GM18520 (cell line): ENCODE measurements around the gene PHAF1.
"Not testable (repeated sequence)": the region's sequence is repeated elsewhere in the genome, so short reads cannot be mapped to it uniquely, and the experiment has no call there.

ENCODE experiments used
- ATAC-seq: cut with Tn5 transposase; IDR thresholded peaks from one replicate; pipeline ENCODE4 v1.9.1; 2021; ENCODE audit not compliant: unreplicated experiment

PHAF1 gene

DNA sequence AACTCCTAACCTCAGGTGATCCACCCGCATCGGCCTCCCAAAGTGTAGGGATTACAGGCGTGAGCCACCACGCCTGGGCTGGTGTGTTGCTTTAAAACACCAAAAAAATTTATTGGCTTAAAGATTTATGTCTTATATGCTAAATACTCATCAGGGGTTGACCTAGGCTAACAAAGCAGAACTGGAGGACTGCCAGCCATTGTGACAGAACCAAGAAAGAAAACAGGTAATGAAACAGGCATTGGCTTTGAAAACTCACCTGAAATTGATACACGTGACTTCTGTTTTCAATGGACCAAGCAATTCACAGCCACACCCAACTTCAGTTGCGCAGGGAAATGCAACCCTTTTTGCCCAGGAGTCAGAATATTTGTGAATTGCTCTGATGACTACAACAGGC is 4.9 kb upstream of the PHAF1 start:
- ATAC-seq = no peak

DNA sequence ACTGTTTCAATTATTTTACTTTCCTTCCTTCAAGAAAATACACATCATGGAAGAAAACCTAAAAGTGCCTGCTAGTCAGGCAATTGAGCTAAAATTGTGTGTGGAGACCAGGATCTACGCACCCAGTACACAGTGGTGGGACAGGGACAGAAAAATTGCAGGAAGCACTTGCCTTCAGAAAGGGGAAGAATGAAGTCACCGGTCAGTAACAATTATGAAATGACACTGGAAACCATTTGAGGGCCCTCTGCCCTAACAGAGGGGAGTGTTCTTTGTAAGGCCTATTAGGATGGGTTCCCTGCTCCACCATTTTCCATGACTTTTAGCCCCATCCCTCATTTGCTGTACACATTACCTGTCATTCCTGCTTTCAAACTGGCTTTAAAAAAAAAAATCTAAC is 4.5 kb upstream of the PHAF1 start:
- ATAC-seq = no peak

DNA sequence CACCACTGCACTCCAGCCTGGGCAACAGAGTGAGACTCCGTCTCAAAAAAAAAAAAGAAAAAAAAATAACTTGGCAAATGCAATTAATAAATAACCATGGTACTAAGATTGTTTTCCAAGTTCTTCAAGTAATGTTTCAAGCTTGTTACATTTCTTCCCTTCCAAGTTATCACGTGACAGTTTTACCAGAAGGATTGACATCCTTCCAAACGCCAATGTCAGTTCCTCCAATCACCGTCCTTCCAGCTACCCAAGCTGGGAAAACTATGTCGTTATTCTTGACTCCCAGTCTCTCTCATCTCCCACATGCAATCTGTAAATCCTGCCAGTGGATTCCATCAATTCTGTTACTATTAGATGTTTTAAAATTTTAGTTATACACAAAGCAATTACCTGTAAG is 3.9 kb upstream of the PHAF1 start:
- ATAC-seq = no peak

DNA sequence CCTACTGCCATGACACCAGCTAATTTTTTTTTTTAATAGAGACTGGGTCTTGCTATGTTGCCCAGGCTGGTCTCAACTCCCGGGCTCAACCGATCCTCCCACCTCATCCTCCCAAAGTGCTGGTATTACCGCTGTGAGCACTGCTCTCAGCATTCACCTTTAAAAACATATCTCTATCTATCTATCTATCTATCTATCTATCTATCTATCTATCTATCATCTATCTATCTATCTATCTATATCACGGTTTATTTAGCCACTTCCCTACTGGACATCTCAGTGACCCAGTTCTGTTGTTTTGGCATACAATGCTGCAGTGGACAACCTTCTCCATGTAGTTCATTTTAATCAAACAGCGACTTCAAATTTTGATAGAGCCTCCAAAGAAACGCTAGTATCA is 1.3 kb upstream of the PHAF1 start:
- no peak for ATAC-seq

DNA sequence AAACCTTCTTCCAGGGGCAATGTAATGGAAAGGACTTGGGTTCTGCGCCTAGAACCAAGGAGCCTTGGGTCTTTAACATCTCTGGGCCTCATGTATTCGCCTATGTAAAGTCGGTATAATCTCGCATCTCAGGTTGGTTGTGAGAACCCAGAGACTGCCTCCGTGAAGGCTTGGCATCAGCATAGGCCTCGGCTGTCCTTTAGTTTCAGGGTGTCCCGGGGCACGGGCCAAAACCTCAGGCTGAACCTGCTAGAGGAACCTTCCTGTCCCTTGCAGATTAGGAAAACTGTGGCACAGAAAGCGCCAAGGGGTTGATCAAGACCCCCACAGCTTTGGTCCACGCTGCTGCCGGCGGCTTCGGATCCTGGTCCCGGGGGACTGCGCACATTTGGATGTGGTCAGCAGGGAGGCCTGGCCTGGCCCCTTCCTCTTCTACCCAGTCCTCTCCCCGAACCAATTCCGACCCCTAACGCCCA is 772 bp upstream of the PHAF1 start:
- ATAC-seq = no peak

DNA sequence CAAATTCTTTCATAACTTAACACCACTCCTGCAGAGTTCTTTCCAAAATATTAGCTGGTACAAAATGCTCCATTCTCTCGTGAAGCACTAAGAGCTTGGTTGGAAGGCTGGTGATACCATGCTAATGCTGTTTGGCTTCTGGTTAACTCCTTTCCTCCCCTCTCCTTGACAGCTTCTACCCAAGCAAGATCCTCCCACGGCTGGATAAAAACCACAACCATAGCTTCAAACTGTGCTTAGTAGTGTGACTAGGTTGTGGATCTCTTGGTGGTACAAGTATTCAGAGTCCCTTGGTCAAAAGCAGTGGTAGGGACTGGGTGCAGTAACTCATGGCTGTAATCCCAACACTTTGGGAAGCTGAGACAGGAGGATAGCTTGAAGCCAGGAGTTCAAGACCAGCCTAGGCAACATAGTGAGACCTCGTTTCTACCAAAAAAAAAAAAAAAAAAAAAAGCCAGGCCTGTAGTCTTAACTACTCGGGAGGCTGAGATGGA is 2.3 kb downstream of the PHAF1 start:
- ATAC-seq = no peak

DNA sequence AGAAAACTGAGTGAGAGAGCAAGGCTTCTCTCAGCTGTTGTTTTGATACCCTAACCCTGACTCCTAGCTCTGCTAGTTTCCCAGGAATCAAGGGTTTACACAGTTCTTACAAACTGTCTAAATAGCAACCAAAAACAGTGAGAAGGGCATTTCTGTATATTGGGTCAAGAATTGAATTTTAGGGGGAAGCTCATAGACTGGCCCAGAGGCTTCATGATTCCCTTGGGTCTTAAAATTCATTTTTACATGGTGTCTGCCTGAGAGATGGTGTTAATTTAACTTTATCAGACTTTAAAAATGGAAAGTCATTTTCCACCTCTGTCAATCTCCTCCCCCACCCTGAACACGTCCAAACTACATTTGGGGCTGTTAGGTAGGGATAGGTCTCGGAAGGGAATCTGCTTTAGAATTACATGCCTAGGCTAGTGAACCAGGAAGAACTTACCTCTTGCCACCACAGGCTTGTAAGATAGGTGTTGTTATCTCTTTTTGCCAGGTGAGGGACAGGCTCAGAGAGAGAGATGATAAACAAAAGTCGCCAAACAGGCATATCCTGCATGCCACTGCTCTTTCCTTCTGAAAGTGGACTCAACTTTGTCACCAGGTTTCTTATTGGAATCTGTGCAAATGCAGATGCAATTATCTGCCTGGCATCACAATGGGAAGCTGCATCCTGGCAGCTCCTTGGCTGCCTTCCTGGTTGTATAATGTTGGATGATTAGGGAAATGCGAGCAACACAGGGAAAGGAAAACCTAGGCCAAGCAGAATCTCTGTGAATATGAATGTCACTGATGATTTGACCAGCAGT is 3.1 kb downstream of the PHAF1 start:
- no peak for ATAC-seq

DNA sequence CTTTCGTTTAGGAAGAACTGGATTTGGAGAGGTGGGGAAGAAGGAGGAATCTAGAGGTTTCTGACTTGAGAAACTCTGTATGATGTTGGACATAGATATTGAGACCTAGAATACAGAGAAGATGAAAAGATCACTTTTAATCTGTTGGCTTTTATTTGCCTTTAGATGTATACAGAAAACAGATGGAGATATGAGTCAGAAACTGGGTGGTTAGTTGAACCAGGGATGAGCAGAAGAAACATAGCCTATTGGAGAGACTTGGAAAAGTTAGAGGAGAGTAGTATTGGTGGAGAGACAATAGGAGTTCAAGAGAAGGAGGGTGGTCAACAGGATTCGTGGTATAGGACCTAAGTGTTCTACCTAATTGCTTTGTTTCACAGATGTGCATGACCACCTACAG is 5.1 kb downstream of the PHAF1 start:
- ATAC-seq = no peak

DNA sequence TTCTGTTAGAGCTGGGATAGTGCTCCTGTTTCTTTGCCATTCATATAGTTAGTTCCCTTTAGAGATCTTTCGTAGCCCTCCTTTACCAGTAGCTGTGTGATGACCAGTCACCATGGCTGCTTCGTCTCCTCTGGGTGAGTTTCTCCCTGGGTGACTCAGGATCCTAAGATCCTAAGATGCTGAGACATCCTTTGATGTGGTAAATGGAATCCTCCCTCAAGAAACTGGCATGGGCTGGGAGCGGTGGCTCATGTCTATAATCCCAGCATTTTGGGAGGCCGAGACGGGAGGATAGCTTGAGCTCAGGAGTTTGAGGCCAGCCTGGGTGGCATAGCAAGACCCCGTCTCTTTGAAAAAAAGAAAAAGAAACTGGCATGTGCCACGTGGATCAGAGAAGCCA is 5.9 kb downstream of the PHAF1 start:
- no peak for ATAC-seq

DNA sequence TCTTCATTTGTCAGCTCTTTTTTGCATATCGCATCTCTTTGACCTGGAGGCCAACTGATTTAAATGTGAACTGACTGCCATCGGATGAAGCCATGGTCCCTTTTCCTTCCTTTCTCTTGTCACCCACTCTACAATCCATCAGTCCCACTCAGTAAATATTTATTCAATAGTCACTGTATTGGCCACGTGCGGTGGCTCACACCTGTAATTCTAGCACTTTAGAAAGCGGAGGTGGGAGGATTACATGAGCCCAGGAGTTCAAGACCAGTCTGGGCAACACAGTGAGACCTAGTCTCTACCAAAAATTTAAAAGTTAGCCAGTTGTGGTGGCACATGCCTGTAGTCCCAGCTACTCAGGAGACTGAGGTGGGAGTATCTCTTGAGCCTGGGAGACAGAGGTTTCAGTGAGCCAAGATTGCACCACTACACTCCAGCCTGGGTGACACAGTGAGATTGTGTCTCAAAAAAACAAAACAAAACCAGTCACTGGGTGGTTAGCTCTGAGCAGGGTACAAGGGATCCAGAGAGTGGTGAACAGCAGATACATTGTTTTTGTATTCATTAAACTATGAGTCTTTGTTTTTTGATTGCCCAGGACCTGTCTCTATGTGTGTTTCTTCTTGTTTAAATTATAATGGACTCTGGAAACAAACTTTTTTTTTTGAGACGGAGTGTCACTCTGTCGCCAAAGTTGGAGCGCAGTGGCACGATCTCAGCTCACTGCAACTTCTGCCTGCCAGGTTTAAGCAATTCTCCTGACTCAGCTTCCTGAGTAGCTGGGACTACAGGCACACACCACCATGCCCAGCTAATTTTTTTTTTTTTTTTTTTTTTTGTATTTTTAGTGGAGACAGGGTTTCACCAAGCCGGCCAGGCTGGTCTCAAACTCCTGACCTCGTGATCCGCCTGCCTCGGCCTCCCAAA is 6.9 kb downstream of the PHAF1 start:
- ATAC-seq = no peak

DNA sequence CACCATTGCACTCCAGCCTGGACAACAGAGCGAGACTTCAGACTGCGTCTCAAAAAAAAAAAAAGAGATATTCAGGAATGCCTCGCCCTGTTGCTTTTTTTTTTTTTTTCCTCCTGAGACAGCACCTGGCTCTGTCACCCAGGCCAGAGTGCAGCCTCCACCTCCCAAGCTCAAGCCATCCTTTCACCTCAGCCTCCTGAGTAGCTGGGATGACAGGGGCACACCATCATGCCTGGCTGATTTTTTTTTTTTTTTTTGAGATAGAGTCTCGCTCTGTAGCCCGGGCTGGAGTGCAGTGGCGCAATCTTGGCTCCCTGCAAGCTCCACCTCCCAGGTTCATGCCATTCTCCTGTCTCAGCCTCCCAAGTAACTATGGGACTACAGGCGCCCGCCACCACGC is 8.0 kb downstream of the PHAF1 start:
- ATAC-seq = no peak

DNA sequence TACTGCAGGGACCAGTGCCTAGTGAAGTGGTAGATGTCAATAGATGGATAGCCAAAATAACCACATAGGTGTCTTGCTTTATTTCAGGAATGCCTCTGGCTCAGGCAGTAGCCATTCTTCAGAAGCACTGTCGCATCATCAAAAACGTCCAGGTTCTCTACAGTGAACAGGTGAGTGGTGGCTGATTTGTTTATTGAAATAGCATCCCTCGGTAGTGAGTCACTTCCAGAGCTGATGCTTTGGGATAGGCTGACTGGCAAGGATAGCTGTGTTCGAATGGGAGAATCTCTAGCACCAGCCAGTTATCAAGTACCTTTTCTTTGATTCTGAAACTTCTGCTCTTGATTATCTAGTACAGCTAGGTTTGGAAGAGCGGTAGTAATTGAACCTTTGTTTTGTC is 10.3 kb downstream of the PHAF1 start:
- no peak for ATAC-seq

DNA sequence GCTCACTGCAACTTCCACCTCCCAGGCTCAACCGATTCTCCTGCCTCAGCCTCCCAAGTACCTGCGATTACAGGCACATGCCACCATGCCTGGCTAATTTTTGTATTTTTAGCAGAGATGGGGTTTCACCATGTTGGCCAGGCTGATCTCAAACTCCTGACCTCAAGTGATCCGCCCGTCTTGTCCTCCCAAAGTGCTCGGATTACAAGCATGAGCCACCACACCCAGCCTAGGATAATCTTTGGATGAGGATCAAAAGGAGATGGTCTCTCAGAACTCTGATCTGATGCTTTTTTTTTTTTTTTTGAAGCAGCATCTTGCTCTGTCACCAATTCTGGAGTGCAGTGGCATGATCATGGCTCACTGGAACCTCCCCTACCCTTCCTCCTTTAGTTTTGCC is 13.1 kb downstream of the PHAF1 start:
- ATAC-seq = not testable (repeated sequence)

DNA sequence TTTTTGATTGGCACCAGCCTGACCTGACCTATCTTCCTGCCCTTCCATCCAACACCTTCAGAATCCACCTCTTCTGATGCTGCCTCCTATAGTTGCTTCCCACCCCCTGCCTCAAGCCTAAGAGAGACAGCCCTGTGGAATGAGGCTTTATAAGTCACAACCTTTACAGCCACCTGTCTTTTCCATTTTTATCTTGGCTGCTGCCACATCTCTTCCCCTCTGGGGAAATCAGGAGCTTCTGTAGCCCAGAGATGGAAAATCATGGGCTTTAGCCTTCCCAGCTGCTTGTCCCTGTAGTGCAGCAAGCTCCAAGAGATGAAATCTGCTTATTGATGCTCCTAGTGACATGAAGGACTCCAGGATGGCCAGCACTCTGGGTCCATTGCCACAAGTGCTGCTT is 18.7 kb downstream of the PHAF1 start:
- no peak for ATAC-seq

DNA sequence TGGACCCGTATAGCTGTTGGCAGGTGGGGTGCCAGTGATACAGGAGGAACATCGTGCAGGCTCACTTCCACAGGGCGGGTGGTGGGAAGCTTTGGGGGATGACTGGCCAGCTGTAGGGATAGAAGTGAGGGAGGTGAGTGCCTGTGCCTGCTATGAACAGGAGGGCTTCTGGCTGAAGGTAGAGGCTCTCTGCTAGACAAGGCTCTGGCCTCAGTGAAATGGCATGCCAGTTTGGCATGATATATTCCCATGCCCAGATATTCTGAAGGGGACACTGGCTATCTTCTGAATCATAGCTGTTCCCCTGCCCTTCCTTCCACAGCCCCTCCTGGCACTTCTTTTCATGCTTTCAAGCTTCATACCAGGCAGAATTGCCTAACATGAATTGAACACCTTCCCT is 19.1 kb downstream of the PHAF1 start:
- ATAC-seq = no peak

DNA sequence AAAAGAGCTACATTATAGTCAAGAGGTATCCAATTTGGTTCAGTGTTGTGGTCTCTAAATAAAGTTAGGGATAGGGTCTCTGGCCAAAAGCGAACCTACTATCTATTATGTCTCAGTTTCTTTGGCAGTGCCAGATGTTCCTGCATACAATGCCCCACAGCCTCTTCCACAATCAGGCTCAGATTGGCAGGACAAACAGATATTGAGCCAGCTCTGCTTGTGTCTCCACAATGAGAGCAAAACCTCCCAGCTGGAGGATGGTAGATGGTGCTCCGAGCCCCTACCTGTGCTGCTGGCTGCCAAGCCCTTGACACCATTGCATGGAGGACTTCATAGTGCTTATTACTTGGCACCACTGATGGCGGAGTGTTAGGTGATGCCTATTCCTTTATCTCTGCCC is 19.7 kb downstream of the PHAF1 start:
- no peak for ATAC-seq

DNA sequence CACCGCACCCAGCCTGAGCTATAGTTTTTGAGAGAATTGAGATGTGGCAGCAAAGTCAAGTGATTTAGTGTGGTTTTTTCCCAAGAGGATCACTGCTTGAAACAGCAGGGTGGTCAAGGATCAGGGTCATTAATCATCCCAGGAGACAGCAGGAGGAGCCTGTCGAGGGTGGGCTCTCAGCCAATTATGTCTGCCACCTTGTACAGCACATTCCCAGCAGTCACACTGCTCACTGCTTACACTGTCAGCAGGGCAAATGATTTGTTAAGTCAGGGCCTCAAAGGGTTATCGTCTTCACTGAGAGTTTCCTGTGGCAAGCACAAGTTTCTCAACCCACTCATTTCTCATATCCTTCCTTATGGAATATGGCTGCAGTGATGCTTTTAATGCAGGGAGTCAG is 27.9 kb downstream of the PHAF1 start:
- no peak for ATAC-seq

DNA sequence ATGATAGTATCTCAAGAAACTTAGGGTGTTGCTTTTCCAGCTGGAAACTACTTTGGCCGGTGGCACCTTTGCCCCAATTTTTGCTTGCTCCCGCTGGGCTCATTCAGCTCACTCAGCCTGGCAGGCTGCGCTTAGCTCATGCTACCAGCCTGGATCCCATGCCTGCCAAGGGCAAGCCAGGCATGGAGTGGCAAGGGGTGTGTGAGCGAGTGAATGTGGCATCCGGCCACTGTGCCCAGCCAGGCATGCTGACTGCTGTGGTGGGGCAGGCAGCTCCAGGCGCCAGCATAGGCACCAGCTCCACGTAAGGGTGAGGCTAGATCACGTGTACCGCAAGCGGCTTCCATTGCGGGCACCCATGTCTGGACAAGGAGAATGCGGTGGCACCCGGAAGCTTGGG is 31.6 kb downstream of the PHAF1 start:
- ATAC-seq = no peak

DNA sequence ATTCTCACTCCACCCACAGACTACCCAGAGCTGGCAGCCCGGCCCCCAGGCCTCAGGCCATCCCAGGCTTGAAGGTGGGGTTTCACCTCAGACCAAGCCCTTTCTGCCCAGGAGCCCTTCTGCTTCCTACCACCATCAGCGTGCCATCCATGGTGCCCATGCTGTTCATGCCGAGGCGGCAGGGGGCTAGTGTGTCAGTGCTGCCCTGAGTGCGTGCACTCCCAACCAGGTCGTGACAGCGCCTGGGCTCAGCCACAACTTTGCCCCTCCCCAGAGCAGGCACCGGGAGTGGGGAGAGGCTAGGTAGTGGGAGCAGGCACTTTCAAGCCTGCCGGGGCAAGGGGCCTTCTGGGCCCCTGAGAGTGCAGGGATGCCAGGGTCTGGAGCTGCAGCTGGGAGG is 32.6 kb downstream of the PHAF1 start:
- ATAC-seq = no peak

DNA sequence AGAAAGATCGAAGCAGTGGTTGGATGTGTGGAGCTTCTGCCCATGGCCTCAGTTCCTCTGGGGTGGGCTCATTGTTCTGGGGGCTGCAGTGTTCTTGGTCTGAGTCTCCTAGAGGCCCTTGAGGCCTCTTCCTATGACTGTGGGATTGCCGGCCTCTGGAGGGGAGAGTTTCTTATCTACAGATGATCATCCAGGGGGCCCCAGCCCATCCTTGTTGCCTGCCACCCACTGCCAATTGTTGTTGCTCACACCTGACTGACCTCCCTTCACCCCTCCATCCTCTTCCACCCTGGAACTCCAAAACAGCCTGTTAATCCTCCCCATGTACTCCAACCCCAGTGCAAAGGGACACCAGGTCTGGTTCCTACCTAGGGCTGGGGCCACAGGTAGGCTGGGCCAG is 35.2 kb downstream of the PHAF1 start:
- no peak for ATAC-seq

DNA sequence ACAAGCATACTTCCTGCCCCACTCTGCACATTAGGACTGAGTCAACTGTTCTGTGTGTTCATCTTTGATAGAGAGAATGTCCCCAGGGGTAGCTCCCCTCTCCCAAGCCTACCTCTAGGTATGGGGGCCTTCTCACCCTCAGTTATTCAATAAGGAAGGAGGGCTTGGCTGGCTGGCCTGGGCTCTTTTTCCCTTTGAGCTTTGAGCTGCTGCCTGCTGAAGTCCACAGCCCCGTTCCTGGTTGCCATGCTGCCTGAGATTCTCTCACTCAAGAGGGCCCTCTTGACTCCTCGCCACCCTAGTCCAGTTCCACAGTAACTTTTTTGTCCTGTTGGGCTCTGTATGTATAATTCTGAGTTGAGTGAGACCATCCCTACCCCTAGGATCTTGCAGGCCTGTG is 36.0 kb downstream of the PHAF1 start:
- ATAC-seq = no peak
